Mucosa of descending colon (tissue), 3 donors: ENCODE measurements around the gene RAPGEF6. TPM values are rescaled to one million over a fixed set of nuclear protein-coding genes. Genes with fewer than 3 reads are reported as not detected.
A peak's percentile ranks its signal among the peaks of the same experiment; 100 is the strongest.
"Not testable (repeated sequence)": the region's sequence is repeated elsewhere in the genome, so short reads cannot be mapped to it uniquely, and the experiment has no call there.

Experiments used
- ATAC-seq: fragments of 200-7000 bp; cut with Tn5 transposase; one replicate; pipeline ENCODE4 v1.9.1; 2020; ENCODE audit warnings: mild to moderate bottlenecking, moderate library complexity
- DNase-seq, 3 donors: peaks; one replicate each; pipeline ENCODE4 v3.0.0-alpha.2; 2020
- H3K36me3 ChIP-seq: fragments of 200-600 bp; one replicate; pipeline ENCODE4 v1.8.0; 2021; ENCODE audit warnings: low read depth, mild to moderate bottlenecking
- H3K4me1 ChIP-seq: fragments of 200-600 bp; one replicate; pipeline ENCODE4 v1.8.0; 2021; ENCODE audit warnings: low read depth, mild to moderate bottlenecking
- H3K4me3 ChIP-seq: fragments of 200-600 bp; one replicate; pipeline ENCODE4 v1.8.0; 2021; ENCODE audit warnings: mild to moderate bottlenecking
- H3K9me3 ChIP-seq: fragments of 200-600 bp; one replicate; pipeline ENCODE4 v1.8.0; 2021; ENCODE audit warnings: mild to moderate bottlenecking
- CTCF ChIP-seq: fragments of 200-600 bp; IDR thresholded peaks from one replicate; pipeline ENCODE4 v1.8.0; 2022; ENCODE audit warnings: antibody characterized with exemption, mild to moderate bottlenecking
- intact Hi-C, 2 donors: fragments of 100-400 bp; cut with DNase I in 1 of 2; cut with micrococcal nuclease in 1 of 2; formaldehyde crosslinking; loops; one replicate each; pipeline versions ENCODE4 v1.11.0 to v1.11.1; 2022; cut with DNase I, micrococcal nuclease
- total RNA-seq, 3 donors: library from RNA; stranded (reverse); fragmentation: NEBNext Ultra II Directional in 2 of 3; extraction: Animal tissue kit (Norgen Biotek cat#: 25700) in 2 of 3; gene quantifications; one replicate each; pipeline versions ENCODE4 v1.2.1 to v1.2.4, GENCODE V29; 2021 to 2023
- donor health status: DM: no; HTN: no; CAD: no; lungs with moderate emphysema.
- donor health status: DM: no; HTN: no; CAD: no.
- donor health status: DM: no; HTN: yes; CAD: no.

The RAPGEF6 gene
- total RNA-seq, 3 donors from 2014 or later = 21.4 to 22.1 (median 21.5) TPM

GRCh38 chr5:131682175-131682574 is 47.1 kb upstream of the RAPGEF6 start:
- Histone ChIP-seq H3K4me1 (no peaks in the 10 kb centered on the region), H3K9me3 (no peaks in the 10 kb centered on the region), H3K36me3 (no peaks in the 10 kb centered on the region), H3K4me3 (no peak overlapping the region)
- ATAC-seq (no peak), DNase-seq (no peak)
- intact Hi-C loops = no loop called here
- TF ChIP-seq CTCF = no peak

- H3K4me1 ChIP-seq = no peaks in the 10 kb centered on the region
- no peaks in the 10 kb centered on the region for H3K36me3 ChIP-seq
- no peak overlapping the region for H3K4me3 ChIP-seq
- H3K9me3 ChIP-seq = no peaks in the 10 kb centered on the region
- ATAC-seq = no peak
- no peak for TF ChIP-seq CTCF
- intact Hi-C loops = no loop called here
- no peak for DNase-seq
Observed at GRCh38 chr5:131679911-131680310, 44.9 kb upstream of the RAPGEF6 start.

DNA sequence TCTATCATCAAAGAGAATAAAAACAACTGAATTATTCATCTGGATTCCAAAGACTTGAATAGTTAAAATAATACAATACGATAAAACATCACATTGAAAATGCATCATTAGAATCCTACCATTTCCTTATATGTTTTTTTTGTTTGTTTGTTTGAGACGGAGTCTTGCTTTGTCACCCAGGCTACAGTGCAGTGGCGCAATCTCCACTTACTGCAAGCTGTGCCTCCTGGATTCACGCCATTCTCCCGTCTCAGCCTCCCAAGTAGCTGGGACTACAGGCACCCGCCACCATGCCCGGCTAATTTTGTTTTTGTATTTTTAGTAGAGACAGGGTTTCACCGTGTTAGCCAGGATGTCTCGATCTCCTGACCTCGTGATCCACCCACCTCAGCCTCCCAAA is 43.2 kb upstream of the RAPGEF6 start:
- intact Hi-C loops, H3K36me3 ChIP-seq, ATAC-seq, H3K4me1 ChIP-seq, H3K9me3 ChIP-seq, H3K4me3 ChIP-seq, DNase-seq: not testable (repeated sequence)

DNA sequence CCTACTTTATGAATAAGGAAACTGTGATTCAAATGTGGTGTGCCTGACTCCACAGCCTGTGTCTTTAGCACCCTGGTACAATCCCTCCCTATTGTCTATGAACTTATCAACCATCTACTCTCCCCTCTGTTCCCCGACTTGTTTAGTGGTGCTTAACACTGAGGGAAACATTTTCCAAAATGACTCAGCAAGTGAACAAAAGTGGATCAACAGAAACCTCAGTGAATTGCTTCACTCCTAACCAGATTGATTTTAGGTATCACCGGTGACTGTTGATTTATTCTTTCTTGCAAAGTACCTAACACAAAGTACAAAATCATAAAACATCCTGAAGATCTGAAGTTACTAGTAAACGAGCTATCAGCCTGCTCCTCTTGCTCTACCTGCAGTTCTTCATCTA is 42.1 kb upstream of the RAPGEF6 start:
- TF ChIP-seq CTCF = no peak
- DNase-seq (no peak), ATAC-seq (no peak)
- H3K9me3 ChIP-seq = no peaks in the 10 kb centered on the region
- no peaks in the 10 kb centered on the region for H3K36me3 ChIP-seq
- H3K4me3 ChIP-seq = no peak overlapping the region
- intact Hi-C loops = no loop called here
- H3K4me1 ChIP-seq = no peaks in the 10 kb centered on the region

DNA sequence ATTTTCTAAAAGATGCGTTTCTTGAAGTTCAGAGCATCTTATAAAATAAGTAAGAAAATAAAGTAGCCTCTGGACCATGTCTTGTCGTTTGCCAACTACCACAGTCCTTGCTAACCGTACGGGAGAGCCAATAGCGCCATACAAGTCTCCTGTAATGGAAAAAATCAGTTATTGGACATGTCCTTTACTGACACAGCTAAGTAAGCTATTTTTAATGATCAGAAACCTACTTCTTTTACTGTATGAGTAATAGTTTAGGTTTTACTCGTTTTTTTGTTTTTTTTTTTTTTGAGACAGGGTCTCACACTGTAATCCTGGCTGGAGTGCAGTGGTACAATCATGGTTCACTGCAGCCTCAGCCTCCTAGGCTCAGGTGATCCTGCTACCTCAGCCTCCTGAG is 37.7 kb upstream of the RAPGEF6 start:
- intact Hi-C loops = no loop called here

DNA sequence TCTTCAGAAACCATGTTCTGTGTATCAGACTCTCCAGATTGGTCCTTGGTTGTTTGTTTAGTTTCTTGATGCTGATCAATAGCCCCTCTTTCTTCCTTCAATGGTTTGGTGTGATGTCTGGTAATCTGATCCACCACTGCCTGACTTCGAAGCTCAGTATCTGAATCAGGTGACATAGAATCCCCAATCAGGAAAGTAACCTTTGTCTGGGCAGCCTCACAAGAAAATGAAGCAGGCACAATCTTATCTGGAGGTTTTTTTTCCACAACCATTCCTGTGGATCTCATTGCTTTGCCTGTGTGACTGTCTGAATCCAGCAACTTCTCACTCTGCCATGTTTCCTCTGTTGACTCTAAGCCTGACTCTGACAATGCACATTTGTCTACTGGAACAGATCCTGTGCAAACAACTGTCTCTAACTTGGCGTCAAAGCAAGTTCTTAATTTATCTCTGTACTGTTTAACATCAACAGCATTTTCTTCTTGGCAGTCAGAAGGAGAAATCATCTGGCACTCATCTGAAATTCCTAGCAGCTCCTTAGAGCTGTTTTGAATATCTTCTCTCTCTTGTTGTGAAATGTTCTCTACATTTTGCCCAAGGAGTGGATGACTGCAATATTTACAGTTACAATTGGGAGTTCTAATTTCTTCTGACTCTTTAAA is 37.1 kb upstream of the RAPGEF6 start:
- Histone ChIP-seq H3K36me3 (no peaks in the 10 kb centered on the region), H3K4me3 (no peak overlapping the region), H3K4me1 (no peaks in the 10 kb centered on the region), H3K9me3 (no peaks in the 10 kb centered on the region)
- DNase-seq (no peak), ATAC-seq (peak; percentile 70)
- intact Hi-C loops = no loop called here
- TF ChIP-seq CTCF = no peak

More for the DNA sequence above, 37.7 kb upstream of the RAPGEF6 start:
- H3K36me3 ChIP-seq = no peaks in the 10 kb centered on the region
- H3K9me3 ChIP-seq = no peaks in the 10 kb centered on the region
- no peak for TF ChIP-seq CTCF
- H3K4me3 ChIP-seq = no peak overlapping the region
- ATAC-seq (no peak), DNase-seq (no peak)
- H3K4me1 ChIP-seq = no peaks in the 10 kb centered on the region
